Left renal cortex interstitium (tissue), 4 donors: ENCODE measurements around the gene RNF223. TPM values are rescaled to one million over a fixed set of nuclear protein-coding genes. Genes with fewer than 3 reads are reported as not detected.
A peak's percentile ranks its signal among the peaks of the same experiment; 100 is the strongest.
"Not testable (repeated sequence)": the region's sequence is repeated elsewhere in the genome, so short reads cannot be mapped to it uniquely, and the experiment has no call there.

Source experiments
- DNase-seq, 4 donors: peaks; one replicate each; pipeline ENCODE4 v3.0.0-alpha.2; 2013; ENCODE audit warnings: low read depth in 4 of 4, low spot score in 2 of 4, missing footprints in 1 of 4
- polyA plus RNA-seq, 4 donors: library from polyadenylated mRNA; unstranded; fragments of 120-200 nt; gene quantifications; one replicate each; pipeline ENCODE4 v1.2.1, GENCODE V29; 2013; ENCODE audit not compliant: insufficient read length in 4 of 4

Gene RNF223
- polyA plus RNA-seq, 4 donors, result 0.32 to 0.78 (median 0.69) TPM

DNA sequence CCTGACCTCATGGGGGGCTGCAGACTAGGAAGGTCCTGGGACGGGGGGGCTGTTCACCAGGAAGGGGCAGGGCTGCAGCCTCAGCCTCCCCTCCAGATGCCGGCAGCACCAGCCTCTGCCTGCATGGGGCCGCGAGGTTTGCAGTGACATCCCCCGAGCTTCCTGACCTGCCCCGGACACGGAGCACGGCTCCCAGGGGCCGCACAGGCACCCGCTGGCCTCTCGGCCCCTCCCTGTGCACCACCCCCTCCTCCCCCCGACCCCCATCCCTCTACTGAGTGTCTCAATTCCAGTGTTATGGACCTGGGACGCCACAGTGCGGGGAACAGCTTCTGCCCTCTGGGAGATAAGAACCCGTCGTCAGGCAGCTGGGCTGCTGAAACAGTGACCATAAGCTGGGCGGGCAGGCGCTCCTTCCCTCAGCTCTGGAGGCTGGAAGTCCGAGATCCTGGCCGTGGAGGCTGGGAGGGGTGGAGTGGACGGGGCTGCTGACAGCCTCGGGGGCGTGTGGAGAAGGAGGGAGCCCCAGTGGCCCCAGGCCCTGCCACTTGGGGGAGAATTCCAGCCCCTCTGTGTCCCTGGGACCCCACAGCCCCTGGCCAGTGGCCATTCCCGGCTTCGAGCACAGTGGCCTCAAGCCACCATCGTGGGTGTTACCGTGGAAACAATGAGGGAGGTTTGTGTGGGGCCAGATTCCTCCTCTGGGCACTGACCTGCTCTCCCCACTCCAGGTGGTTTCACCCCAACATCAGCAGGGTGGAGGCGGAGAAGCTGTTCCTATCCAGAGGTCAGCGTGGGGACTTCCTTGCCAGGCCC is 11.6 kb downstream of the RNF223 start:
- DNase-seq, result no peak

DNA sequence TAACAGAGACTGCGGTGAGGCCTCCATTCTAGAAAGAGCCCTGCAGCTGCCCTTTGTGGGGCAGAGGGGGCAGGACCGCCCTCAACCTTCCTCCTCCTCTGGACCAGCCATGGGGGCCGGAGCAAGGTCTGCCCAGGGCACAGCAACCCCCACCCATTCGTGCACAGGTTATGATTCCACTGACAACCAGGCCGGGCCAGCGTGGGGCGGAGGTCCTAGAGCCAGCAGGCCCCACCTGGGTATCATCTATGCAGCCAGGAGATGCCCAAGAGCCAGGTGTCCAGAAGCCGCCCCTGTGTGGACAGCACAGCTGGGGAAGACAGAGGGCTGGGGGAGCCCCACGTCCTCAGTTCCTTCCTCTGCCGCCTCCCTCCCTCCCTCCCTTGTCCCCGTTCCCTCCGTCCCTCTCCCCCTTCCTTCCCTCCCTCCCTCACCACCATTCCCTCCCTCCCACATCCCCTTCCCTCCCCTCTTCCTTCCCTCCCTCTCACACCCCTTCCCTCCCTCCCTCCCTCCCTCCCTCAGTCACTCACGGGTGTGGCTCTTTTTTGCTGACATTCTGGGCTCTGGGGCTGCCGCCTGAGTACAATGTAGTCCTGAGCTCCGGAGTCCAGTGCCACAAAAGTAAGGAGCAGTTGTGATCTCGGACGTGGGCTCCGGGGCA is 12.3 kb downstream of the RNF223 start:
- no peak for DNase-seq

DNA sequence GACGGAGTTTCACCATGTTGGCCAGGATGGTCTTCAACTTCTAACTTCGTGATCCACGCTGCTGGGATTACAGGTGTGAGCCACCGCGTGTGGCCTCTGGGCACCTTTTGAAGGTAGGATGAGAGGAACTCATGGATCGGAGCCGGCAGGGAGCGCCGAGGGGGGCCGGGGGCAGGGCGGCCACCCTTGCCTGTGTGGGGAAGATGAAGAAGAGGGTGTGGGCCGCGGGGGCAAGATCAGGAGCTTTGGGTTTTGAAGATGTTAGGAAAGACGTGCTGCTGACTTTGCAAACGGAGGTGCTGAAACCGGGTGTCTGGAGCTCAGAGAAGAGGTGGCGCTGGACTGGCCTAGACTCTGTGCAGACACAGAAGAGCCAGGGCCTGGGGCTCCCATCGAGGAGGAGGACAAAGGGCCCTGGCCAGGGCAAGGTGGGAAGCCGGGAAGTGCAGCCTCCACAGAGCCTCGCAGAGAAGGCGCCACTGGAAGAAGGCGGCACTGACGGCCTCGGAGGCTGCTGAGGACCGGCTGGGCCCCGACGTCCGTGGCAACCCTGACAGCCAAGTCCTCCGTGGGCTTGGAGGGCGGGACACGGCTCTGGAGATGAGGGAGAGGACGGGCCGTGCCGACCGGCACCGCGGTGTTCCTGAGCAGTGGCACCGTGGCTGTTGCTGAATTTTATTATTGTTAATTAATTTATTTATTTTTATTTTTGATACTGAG is 13.7 kb downstream of the RNF223 start:
- no peak for DNase-seq

DNA sequence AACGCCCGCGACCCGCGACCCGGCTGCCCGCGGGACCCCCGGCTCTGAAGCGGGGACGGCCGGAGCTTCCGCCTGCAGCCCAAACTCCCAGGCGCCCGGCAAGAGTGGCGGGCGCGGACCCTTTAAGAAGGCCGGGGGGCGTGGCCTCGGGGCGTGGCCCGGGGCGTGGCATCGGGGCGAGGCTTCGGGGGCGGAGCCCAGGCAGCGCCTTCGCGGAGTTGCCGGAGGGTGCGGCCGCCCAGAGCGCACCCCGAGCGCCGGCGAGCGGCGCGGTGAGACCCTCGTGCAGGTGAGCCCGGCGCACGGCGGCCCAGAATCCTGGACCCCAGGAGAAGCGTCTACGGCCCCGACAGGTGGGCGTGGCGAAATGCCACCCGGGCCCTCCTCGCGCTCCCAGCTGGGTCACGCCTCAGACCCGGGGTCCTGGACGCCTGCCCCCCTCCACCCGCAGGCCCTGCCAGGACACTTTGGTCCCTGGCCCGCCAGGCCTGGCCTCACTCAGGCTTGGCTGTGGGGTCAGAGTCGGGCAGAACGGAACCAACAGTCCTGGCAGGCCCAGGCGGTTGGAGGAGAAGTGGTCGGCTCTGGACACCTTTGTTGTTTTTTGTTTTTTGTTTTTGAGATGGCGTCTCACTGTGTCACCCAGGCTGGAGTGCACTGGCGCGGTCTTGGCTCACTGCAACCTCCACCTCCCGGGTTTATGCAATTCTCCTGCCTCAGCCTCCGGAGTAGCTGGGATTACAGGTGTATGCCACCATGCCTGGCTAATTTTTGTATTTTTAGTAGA is 14.4 kb downstream of the RNF223 start:
- peak in 1 of 4 donors; percentile 53 for DNase-seq

DNA sequence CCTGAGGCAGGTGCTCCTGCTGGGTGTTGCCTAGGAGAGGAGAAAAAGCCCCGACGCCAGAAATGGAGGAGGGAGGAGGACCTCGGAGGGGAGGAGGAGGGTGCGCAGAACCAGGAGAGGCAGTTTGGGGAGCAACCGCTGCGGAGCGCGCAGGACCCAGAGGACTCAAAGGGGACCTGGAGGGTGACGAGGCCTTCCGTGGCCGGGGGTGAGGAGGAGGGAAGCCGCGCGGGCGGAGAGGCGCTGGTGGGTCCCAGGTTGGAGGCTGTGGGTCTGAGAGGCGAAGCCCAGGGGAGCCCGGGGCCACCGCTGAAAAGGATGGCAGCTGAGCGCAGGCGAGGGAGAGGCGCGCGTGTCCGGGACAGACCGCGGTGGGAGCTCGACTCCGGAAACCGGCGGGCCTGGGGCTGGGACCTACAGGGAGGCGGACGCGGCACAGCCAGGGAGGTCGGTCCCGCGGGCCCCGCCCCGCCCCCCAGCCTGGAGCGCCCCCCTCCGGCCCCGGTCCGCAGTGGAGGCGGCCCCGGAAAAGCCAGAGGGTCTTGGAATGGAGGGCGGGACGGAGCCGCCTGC is 15.1 kb downstream of the RNF223 start:
- no peak for DNase-seq

DNA sequence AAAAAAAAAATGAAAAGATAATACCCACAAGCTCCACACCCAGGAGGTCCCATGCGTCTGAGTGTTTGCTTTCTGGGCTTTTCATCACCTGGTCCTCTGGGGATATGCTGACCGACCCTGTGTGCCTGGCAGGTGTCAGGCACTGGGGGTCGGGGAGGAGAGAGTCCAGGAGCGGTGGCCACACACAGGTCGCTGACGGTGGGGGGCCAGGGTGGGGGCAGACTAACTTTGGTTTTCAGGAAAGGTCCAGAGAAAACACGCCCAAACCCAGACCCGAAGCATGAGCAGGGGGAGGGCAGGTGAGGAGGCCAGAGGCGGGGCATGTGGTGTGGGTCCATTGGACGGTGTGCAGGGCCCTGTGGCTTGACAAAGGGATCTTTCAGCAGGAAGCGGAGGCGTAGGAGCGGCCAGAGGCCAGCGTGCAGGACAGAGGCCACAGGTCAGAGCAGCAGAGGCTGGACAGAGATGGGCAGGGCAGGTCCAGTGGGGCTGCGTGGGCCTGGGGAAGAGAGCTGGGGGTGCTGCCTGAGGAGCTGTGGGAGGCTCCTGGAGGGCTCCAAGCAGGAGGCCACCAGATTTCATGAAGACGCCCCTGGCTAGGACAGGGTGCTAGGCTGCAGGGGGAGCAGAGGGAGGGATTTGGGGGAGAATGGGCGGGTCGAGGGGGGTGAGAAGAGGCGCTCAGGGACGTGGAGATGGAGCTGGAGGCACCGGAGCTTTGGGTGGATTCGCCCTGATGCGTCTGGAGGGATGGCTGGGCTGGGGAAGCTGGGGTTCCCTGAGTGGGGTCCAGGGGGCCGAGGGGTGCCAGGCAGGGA is 15.8 kb downstream of the RNF223 start:
- DNase-seq, result no peak

DNA sequence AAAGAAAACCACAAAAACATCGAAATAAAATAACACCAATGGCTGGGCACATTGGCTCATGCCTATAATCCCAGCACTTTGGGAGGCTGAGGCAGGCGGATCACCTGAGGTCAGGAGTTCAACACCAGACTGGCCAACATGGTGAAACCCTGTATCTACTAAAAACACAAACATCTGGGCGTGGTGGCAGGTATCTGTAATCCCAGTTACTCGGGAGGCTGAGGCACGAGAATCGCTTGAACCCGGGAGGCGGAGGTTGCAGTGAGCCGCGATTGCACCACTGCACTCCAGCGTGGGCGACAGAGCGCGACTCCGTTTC is 16.4 kb downstream of the RNF223 start:
- not testable (repeated sequence) for DNase-seq

DNA sequence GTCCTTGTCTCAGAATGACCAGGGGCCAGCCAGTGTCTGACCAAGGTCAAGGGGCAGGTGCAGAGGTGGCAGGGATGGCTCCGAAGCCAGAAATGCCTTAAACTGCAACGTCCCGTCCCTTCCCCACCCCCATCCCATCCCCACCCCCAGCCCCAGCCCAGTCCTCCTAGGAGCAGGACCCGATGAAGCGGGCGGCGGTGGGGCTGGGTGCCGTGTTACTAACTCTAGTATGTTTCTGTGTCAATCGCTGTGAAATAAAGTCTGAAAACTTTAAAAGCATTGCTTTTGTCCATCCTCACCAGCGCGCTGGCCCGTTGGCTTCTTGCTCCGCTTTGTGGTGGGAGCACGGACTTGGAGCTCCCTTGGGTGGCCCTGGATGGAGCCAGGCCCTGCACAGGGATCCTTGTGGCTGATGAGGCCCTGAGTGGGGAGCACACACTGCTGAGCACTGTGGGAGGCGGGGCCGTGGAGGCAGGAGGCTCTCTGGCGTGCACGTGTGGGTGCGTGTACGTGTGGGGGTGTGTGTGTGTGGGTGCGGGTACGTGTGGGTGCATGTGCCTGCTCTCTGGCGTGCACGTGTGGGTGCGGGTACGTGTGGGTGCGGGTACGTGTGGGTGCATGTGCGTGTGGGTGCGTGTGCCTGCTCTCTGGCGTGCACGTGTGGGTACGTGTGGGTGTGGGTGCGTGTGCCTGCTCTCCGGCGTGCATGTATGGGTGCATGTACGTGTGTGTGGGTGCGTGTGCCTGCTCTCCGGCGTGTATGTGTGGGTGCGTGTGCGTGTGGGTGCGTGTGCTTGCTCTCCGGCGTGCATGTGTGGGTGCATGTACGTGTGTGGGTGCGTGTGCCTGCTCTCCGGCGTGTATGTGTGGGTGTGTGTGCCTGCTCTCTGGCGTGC is 18.0 kb downstream of the RNF223 start:
- no peak for DNase-seq

DNA sequence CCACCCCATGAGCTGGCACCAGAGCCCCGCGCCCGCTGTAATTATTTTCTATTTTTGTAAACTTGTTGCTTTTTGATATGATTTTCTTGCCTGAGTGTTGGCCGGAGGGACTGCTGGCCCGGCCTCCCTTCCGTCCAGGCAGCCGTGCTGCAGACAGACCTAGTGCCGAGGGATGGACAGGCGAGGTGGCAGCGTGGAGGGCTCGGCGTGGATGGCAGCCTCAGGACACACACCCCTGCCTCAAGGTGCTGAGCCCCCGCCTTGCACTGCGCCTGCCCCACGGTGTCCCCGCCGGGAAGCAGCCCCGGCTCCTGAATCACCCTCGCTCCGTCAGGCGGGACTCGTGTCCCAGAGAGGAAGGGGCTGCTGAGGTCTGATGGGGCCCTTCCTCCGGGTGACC is 19.1 kb downstream of the RNF223 start:
- DNase-seq, result no peak

DNA sequence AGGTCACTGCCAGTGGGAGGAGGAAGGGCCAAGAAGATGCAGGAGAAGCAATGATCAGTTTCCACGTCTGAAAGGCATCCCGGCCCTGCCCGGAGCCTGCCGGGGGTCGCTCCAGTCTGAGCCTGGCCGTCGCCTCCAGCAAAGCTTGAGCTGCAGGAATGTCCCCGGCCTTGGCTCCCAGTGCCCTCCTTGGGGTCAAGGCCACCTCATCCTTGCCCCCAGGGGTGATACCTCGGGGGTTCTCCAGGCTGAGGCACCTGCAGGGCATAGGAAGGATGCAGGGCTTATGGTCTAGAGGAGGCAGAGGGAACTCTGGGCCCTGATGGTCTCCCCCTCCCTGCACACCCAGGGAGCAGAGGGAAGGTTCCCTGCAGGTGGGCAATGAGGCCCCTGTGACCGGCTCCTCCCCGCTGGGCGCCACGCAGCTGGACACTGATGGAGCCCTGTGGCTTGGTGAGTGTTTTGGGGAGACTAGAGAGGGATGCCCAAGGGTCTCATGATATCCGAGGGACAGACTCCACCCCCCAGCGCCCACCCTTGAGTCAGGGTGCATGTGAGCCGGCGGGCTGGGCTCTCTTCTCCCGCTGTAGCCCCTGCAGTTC is 19.9 kb downstream of the RNF223 start:
- no peak for DNase-seq

DNA sequence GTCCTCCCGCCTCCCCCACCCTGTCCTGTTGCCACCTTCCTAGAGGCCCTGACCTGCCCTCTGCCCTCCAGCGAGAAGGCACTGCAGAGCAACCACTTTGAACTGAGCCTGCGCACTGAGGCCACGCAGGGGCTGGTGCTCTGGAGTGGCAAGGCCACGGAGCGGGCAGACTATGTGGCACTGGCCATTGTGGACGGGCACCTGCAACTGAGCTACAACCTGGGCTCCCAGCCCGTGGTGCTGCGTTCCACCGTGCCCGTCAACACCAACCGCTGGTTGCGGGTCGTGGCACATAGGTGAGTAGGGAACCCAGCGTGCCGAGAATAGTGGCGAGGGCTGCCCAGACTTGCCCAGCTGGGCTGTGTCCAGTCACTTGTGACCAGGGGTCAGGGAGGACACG is 20.4 kb downstream of the RNF223 start:
- no peak for DNase-seq

DNA sequence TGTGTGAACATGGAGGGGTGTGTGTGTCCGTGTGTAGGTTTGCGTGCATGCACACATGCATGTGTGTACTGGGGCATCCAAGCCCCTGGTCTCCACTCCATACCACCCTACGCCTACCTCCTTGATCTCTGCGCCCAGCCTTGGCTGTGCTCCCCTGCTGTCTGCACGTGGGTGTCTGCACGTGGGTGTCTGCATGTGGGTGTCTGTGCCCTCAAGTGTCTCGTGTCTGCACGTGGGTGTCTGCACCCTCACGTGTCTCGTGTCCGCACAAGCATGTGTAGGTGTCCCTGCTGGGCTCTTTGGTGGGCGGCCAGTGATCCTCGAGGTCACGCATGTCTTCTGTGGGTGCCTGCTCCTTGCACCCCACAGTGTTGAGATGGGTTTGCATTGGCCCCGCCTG is 21.1 kb downstream of the RNF223 start:
- DNase-seq, result no peak

DNA sequence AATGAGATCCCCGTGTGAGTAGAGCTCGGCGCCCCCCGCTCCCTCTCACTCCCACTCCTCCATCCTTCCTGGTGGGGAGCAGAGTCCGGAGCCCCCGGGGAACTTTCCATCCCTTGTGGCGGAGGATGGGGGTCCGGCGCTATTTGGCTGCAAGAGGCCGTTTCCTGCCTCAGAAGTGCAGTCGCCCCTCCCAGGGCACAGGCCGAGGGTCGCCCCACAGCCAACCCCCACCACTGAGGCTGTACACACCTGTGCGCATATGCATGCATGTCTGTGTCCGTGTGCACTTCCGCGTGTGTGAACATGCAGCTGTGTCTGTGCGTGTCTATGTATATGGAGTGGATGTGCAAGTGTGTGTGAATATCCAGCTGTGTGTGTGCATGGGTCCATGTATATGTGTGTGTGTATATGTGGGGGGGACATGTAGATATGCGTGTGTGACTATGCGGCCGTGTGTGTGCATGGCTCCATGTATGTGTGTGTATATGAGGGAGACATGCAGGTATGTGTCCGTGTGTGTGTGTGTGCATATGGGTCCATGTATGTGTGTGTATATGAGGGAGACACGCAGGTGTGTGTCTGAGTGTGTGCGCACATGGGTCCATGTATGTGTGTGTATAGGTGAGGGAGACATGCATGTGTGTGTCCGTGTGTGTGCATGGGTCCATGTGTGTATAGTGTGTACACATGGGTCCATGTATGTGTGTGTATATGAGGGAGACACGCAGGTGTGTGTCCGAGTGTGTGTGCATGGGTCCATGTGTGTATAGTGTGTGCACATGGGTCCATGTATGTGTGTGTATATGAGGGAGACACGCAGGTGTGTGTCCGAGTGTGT is 21.9 kb downstream of the RNF223 start:
- no peak for DNase-seq

DNA sequence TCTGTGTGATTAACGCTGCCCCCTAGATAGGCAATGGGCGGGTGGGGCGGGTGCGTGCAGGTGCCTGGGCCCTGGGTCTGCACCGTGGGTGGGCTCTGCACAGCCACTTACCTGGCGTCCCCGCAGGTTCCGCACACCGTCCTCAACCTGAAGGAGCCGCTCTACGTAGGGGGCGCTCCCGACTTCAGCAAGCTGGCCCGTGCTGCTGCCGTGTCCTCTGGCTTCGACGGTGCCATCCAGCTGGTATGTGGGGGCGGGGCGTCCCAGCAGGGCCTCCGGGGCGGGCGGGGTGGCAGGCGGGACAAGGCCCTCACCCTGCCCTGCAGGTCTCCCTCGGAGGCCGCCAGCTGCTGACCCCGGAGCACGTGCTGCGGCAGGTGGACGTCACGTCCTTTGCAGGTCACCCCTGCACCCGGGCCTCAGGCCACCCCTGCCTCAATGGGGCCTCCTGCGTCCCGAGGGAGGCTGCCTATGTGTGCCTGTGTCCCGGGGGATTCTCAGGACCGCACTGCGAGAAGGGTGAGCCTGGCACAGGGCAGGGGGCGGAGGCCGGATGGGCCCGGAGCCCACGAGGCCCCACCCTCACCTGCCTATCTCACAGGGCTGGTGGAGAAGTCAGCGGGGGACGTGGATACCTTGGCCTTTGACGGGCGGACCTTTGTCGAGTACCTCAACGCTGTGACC is 22.8 kb downstream of the RNF223 start:
- no peak for DNase-seq

DNA sequence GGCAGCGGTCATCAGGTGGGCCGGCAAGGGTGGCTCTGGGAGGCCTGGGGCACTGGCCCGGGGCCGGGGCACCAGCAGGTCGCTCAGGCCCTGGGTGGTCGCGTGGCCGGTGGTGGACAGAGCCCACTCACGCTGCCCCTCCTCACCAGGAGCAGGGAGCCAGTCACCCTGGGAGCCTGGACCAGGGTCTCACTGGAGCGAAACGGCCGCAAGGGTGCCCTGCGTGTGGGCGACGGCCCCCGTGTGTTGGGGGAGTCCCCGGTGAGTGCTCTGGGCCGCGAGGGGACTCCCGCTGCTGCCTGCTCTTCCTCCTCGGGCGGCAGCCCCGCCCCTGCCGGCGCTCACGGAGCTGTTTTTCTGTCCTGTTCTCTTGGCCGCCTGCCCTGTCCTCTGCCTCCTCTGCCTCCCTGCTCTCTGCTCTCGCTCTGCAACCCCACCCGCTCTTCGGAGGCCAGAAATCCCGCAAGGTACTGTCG is 23.5 kb downstream of the RNF223 start:
- no peak for DNase-seq

DNA sequence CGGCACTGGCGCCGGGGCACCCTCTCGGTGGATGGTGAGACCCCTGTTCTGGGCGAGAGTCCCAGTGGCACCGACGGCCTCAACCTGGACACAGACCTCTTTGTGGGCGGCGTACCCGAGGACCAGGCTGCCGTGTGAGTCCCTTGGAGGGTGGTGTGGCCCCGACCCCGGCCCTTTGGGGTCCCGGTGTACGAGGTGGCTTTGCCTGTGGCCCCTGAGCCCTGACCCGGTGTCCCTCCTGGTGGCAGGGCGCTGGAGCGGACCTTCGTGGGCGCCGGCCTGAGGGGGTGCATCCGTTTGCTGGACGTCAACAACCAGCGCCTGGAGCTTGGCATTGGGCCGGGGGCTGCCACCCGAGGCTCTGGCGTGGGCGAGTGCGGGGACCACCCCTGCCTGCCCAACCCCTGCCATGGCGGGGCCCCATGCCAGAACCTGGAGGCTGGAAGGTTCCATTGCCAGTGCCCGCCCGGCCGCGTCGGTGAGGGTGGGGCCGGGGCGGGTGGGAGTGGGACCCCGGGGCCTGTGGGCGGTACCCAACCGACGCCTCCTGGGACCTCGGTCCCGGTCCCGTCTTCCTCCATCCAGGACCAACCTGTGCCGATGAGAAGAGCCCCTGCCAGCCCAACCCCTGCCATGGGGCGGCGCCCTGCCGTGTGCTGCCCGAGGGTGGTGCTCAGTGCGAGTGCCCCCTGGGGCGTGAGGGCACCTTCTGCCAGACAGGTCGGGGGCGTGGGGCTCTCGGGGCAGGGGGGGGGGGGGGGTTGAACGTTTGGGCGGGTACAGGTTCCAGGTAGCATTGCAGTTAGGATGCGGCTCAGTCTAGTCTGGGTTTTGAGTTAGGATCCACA is 24.6 kb downstream of the RNF223 start:
- DNase-seq, result no peak
